ENCODE results near the gene CCDC50.

Gene CCDC50

DNA sequence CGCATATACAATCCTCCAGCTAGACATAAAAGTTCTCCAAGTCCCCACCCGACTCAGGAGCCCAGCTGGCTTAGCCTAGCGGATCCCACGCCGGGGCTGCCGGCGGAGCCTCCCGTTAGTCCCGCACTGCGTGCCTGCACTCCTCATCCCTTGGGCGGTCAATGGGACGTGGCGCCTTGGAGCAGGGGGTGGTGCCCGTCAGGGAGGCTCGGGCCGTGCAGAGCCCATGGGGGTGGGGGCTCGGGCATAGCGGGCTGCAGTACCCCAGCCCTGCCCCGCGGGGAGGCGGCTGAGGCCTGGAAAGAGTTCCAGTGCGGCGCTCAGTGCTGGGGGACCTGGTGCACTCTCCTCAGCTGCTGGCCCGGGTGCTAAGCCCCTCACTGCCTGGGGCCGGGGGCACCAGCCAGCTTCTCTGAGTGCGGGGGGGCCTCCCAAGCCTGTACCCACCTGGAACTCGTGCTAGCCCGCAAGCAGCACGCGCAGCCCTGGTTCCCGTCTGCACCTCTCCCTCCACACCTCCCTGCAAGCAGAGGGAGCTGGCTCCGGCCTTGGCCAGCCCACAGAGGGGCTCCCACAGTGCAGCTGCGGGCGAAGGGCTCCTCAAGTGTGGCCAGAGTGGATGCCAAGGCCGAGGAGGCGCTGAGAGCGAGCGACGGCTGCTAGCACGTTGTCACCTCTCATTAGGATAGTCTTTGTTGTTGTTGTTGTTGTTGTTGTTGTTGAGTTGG is 12.2 kb upstream of the CCDC50 start:
- DNase-seq (ENCODE audit: low read depth in 3 of 3, low spot score in 1 of 3) = no peak

DNA sequence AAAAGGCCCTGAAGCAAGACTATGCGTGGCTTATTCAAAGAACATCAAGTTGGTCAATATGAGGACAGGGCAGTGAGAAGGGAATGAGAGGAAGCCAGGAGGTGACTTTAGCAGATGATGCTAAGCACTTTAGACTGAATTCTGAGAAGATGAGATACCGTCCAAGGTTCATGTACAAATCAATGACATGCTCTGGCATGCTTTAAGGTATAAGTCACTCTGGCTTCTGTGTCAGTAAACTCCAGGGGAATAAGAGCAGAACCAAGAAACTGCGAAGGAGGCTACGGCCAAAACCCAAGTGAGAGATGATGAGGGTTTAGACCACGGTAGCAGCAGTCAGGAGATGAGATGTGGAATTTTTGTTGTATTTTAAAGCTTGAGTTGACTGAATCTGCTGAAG is 8.9 kb upstream of the CCDC50 start:
- DNase-seq (ENCODE audit: low read depth in 3 of 3, low spot score in 1 of 3) = no peak

DNA sequence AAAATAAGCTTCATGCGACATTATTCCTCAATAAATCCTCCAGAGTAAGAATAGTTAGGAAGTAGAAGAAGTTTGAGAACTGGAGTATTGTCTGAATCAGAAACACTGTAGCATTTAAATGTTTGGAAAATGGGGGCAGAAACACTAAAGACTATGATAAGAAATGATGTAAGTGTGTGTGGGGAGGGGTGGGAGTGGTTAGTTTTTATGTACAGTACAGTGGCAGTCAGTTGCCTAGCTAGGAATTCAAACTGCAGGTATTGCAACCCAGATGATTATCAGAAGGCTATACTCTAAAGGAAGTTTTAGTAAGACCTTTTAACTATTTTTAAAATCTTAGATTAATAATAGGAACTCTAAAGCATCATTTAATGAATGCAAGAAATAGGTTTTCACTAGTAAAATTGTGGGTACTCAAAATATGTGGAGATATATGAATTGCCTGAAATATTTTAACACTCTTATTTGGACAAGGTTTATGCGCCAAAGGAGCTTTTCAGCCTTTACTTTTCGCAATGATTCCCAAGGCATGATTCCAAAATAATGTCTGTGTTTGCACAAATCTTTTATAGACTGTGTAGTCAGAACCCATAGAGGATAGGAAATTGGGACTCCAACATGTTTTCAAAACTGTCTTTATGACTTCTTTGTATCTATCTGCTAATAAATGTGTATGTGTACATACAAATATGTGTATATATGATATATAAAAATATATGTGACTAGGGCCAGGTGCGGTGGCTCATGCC is 8.0 kb upstream of the CCDC50 start:
- no peak for DNase-seq (ENCODE audit: low read depth in 3 of 3, low spot score in 1 of 3)

DNA sequence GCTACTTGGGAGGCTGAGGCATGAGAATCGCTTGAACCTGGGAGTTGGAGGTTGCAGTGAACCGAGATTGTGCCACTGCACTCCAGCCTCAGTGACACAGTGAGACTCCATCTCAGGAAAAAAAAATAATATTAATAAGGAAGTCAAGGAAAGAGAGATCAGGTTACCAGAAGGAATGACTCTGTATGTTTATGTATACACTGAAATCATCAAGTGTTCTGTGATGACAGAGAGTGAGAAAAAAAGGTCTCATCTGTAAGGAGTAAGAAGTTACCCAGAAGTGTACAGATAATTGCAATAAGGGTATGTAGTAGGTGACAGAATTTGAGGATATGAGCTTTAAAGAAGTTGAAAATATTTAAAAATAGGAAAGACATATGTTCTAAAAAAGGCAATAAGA is 4.3 kb upstream of the CCDC50 start:
- DNase-seq (ENCODE audit: low read depth in 3 of 3, low spot score in 1 of 3) = no peak

DNA sequence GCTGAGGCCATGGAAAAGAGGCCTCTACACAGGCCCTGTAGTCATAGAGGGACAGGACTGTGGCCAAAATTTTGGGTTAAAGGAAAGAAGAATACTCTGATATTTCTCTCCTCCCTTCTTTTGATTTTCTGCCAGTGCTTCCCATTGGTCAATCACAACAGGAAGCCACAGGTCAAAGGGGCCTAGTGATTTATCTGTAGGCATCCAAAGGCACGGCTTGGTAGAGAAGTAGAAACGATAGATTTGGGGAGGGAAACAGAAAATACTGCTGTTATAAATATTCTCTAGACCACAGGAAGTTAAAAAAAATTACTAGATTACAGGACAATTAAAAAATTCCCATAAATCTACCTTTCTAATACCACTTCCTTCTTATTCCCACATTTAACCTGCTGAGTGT is 1.7 kb upstream of the CCDC50 start:
- no peak for DNase-seq (ENCODE audit: low read depth in 3 of 3, low spot score in 1 of 3)

DNA sequence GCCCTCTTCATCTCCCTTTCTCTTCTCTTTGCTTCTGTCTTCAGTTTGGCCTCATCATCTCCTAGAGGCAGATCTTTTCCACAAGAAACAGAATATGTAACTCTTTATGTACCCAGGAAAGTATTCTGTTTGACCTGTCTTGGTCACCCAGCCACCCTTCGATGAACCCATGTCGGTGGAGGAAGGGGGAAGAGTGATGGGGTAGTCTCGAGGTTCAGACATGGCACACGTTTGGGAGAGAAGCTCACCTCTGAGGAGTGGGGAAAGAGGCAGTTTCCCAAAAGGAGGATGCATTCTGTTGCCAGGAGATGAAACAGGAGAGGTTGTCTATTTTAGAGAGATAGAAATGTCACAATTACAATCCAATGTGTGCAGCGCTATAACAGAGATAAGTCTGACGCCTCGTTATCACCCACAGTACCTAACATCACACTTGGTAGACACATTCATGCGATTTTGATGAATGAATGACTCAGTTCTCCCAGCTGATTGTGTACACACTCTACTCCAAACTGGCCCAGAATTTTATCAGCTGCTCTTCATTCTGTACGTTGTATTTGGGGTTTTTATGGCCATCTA is 722 bp upstream of the CCDC50 start:
- DNase-seq (ENCODE audit: low read depth in 3 of 3, low spot score in 1 of 3) = no peak

DNA sequence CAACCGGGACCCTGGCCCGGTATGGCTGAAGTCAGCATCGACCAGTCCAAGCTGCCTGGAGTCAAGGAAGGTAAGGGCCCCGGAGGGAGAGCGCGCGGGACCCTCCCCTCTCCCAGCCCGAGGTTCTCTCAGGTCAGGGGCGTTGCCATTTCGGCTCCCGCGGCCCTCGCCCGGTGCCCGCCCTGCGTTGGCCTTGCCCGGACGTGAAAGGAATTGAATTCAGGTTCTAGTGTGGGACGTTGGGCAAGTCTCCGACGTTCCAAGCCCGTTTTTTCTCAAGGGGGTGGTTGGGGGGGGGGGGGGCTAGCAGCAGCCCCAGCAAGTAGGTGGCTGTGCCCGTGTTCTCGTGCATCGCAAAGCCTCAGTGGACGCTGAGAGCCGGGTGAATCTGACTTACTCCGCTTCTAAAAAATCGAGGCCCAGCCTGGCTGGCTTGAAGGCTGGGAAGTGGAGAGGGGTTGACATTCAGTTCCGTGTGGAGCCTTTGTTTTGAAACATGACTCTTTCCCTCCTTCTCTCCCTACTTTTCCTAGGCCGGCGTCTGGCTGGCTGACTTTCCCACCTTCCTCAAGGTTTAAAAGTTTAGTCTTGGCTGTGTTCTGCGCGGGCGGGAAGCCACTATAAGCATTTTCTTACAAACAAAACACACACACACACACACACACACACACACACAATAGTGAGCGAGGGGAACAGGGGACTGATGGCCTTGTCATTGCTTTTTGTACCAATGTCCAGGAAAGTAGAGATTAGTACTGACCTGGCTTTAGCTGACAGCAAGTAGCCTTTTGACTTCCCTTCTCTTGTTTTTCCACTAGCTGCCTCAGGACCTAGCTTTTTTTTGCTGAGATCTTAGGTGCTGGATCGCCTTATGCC is 698 bp downstream of the CCDC50 start, which contains the start of gene UTS2B:
Gene UTS2B (minus strand): TSS at position 873 of the 876 bp plus-strand sequence. CDS start 48,337 bp downstream, outside the sequence.
- no peak for DNase-seq (ENCODE audit: low read depth in 3 of 3, low spot score in 1 of 3)

DNA sequence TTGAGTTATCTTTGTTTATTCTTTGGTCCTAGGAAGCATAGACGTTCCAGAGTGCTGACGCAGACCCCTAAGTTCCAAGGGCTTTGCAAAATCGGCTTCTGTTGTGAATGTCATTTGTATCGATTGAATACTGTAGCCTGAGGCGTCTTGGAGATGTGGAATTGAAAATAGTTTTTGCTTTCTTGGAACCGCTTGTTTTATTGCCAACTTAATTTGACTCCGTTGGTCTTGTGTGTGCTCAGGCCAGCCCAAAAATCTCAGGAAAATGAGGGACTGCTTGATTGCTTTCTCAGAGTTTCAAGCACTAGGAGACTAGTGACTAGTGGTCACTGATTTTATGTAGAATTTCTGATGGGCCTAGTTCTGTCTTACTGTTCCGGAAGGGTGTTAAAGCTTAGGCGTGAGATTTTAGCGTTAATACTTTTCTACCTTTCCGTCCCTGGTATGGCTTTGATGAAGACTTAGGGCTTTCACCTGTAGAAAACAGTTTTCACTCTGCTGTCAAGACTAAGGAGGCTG is 1.4 kb downstream of the CCDC50 start:
- DNase-seq (ENCODE audit: low read depth in 3 of 3, low spot score in 1 of 3) = no peak

DNA sequence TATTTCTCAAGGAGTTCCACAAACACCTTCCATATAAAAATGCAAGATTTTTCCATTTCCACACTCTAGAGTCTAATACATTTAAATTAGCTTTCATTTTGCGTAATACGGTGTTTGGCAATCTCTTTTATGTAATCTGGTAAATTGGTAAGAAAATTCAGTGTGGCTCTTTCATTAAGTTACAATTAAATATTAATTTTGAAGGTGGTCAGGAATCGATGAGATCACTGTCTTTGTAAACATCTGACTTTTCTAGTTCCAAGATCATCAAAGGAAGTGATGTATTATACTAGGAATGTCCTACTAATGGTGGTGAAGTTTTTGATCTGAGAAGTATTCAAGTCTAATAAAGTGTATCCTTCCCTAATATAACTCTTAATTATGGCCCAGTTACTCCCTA is 2.2 kb downstream of the CCDC50 start:
- DNase-seq (ENCODE audit: low read depth in 3 of 3, low spot score in 1 of 3) = no peak

DNA sequence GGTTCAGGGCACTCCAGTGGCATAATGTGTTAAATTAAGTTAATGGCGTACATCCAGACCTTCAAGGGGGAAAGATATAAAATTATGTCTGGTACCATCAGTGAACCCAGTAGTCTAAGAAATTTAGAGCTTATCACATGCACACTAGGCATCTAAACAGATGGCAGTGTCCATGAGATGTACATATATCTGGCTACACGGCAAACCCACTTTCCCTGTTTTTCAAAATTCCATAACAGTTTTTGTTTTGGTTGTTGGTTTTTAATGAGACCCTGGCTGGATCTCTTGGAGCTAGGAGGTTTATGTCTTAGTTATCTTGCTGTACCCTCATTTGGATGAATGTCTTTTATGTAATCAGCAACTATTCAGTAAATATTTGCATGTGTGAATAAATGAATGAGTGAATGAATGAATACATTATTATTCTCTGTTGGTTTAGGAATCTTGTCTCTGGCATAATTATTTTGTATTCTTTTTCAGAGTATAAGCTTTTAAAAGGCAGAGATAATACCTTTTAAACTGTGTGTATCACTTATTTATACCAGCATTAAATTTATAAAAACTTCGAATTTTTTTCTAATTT is 4.2 kb downstream of the CCDC50 start:
- no peak for DNase-seq (ENCODE audit: low read depth in 3 of 3, low spot score in 1 of 3)

DNA sequence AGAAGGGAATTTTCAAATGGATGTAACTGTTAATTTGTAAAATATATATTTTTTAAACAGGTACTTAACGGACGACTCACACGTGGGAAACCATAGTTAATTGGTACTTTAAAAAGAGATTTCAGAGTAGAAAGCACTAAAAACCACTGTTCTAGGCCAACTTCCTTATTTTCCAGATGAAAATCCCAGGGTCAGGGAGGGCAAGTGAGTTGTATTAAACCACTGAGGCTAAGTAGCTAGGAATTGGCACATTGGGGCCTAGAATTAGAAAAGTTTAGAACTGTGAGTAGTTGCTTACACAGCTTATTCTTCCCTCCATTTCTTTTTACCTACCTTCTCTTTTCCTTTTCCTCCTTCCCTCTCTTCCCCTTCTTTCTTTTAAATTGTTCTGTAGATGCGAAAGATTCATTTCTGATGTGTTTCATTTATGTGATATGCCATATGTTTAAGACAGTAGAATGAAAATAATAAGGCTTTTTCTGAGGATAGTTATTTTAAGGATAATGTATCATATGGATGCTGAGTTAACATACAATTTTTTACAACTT is 5.2 kb downstream of the CCDC50 start:
- DNase-seq (ENCODE audit: low read depth in 3 of 3, low spot score in 1 of 3) = no peak

DNA sequence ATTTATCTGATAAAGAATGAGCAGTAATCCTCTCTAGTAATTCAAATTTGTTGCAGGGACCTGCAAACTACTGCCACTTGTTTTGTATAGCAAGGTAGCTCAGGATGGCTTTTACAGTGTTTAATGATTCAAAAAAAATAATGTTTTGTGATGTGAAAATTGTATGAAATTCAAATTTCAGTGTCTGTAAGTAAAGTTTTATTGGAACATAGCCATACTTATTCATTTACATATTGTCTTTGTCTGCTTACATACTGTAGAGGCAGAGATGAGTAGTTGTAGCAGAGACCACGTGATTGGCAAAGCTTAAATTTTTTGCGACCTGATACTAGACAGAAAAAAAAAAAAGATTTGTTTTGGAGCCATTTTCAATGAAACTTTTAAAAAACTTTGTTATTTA is 7.6 kb downstream of the CCDC50 start:
- DNase-seq (ENCODE audit: low read depth in 3 of 3, low spot score in 1 of 3) = no peak

DNA sequence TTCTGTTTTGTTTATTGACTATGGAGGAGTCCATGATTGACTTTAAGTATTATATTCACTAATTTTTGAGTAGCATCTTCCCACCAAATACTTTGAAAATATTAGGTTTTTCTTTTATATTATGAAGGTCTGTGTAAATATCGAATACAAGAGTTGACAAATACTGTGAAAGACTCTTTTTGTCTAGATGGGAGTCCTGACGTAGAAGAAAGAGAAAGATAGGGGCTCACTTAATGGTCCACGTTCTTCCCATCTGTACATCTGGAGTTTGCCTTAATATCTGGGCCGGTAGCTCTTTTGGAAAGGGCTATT is 8.9 kb downstream of the CCDC50 start:
- DNase-seq (ENCODE audit: low read depth in 3 of 3, low spot score in 1 of 3) = no peak

DNA sequence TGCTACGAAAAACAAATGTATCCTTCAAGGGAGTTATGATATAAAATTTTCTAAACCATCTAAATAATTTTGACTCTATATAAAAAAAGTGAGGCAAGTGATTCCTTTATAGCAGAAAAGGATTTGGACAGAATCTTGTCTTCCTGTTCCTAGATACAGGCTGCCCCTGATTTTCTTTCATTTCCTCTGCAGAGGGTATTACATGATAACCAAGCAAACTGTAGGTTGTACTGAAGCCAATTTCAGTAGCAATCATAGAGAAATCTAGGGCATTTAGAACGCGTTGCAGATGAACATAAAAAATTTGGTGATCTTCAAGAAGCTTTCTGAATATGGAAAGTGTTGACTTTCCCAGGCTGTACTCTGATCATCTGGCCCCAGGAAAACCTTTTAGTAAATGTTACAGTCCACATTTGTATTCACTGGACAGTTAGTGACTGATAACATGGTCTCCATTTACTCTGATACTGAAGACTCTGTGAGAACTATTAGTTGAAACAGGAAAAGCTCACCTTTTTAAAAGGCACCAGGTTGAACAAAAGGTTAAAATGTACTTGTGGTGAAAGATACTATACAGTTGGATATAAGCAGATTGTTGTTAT is 10.2 kb downstream of the CCDC50 start:
- DNase-seq (ENCODE audit: low read depth in 3 of 3, low spot score in 1 of 3) = no peak

DNA sequence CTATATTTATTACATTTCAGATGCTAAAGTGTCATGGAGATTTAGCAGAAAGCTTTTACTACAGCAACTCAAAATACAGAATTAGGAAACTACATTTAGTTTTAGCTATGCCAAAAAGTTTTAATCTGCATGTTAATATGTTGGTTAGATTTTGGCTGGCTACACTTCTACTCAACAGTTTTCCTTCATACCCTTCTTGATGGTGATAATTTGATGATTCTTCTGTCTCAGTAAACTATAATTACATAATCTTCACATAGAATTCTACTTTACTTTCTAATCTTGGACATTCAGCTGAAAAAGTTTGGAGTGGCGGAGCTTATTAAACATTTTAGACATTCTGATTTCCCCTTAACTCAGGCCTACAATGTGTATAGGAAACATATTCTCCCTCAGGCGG is 11.2 kb downstream of the CCDC50 start:
- DNase-seq (ENCODE audit: low read depth in 3 of 3, low spot score in 1 of 3) = no peak

DNA sequence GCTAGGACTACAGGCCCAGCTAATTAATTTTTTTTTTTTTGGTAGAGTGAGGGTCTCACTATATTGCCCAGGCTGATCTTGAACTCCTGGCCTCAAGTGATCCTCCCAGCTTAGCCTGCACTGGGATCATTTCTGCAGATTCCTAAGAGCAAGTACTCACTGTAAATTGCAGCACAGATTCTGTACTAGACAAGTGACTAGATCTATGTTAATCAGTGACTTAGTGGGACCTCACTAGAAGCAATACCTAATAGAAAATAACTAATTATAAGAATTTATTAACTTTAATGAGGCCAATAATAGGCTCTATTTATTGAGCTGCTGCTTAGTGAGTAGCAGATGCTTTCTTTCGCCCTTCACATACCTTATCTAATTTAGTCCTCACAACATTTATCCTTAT is 11.8 kb downstream of the CCDC50 start:
- DNase-seq (ENCODE audit: low read depth in 3 of 3, low spot score in 1 of 3) = no peak

DNA sequence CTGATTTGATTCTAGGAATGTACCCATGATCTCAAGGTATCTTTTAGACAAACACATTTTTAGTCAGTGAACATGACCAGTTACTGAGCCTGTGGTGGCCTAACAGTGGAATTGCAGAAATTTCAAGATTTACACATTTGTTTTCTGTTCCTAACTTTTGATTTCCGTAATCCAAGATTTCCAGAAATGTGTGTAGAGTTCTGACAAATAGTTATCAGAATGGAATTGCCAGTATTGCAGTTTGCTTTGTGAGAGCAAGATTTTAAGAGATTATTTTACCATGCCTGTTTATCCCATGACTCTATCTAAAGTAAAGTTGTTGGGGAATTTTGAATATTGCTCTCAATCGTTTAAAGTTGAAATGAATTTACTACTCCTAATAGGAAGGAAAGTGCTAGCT is 12.8 kb downstream of the CCDC50 start:
- DNase-seq (ENCODE audit: low read depth in 3 of 3, low spot score in 1 of 3) = no peak

DNA sequence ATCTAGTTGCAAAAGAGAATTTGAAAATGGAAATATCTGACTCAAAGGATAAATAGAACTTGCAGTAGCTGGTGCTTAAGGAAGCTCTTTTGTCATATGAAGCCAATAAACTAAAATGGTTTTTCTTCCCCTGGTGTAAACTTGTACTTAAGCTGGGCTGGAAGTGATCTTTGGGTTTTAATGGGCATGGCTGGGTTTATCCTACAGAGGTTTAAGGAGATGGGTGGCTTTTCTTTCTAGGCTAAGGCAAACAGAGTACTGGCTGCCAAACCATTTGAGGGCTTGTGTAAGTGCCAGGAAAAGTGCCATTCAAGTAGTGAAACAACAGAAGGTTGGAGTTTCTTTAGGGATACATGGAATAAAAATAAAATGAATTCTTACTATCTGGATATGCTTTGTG is 13.2 kb downstream of the CCDC50 start:
- no peak for DNase-seq (ENCODE audit: low read depth in 3 of 3, low spot score in 1 of 3)

DNA sequence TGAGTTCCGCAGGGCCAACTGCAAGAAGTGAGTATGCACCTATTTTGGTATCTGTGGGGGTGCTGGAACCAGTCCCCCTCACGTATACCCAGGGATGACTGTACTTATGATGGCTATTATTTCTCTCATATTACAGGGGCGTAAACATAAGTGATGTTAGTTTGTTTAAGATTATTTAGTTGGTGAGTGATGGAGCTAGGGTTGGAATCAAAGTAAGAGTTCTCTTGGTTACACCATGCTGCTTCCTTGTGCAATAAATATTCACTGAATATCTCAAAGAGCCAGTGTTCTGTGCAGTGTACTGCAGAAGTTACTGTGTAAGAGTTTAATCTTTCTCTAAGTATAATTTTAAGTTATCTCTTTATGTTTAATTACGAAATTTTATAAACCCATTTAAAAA is 13.9 kb downstream of the CCDC50 start:
- no peak for DNase-seq (ENCODE audit: low read depth in 3 of 3, low spot score in 1 of 3)

DNA sequence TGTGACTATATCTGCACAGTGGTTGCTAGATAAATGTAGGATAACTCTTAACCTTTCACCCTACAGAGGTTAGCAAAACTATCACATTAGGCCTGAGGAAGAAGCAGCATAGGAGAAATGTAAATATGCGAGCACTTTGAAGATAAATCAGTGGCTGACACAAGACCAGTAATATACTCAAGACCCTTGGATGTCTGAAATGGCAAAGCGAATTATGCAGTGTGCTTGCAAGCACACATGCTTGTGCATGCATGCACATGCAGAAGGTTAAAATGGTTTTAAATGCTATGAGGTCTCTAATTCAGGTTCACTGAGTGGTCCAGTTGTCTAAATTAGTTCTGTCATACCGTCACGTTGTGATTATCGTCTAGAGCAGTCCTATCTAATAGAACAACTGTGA is 14.7 kb downstream of the CCDC50 start:
- no peak for DNase-seq (ENCODE audit: low read depth in 3 of 3, low spot score in 1 of 3)
